Fibroblast of lung (primary cell): ENCODE measurements around the gene DCAF5.

ENCODE experiments used
- CTCF ChIP-seq, 2 donors: IDR thresholded peaks in 1 of 2; conservative IDR thresholded peaks in 1 of 2; 1 replicate in 1 of 2; 2 replicates in 1 of 2; pipeline ENCODE4 v1.5.1; 2011 to 2012; ENCODE audit warnings: low read length in 2 of 2, control low read depth in 1 of 2, inconsistent platforms in 1 of 2, low read depth in 1 of 2, mild to moderate bottlenecking in 1 of 2
- EZH2 ChIP-seq: IDR thresholded peaks from 2 replicates; pipeline ENCODE4 v1.5.1; 2012; ENCODE audit warnings: low read length, control low read depth, mild to moderate bottlenecking; ENCODE audit errors: missing control alignments

DNA sequence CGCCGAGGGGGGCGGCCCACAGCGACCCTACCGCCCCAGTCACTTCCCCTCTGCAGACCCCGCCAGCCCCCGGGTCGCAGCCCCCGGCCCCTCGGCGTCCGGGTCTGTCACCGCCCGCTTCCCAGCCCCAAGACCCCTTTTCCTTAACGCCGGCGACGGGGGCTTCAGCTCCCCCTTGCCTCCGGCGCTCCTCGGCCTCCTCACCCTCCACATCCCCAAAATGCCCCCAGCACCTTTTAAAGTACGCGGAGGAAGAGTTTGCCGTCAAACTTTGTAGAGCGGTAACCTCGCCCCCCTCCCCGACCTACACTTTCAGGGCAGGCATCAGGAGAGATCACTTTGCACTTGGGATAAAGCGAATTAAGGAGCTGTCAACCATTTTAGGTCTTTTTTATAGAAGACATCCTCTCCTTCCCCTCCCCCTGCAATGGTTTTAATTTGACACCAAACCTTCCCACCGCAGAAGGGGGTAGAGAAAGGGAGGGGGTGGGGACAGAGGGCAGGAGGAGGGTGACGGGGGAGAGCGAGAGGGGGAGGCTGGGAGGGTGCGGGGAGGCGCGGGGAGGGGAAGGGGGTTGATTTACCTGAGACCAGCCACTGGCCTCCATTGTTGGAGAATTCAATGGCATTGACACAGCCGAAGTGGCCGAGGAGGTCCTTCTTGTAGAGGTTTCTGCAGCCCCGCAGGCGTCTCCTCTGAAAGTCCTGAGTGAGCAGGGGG is 578 bp downstream of the DCAF5 start:
- TF ChIP-seq EZH2 (no peak), CTCF (conservative IDR thresholded peaks at IDR 0.05 in 1 of 2, IDR thresholded peaks at IDR 0.05 in 1 of 2; ENCODE audit: low read depth in 1 of 2, low read length in 2 of 2) (no peak)
